Measurements from ENCODE around the gene ID4.

The ID4 gene

DNA sequence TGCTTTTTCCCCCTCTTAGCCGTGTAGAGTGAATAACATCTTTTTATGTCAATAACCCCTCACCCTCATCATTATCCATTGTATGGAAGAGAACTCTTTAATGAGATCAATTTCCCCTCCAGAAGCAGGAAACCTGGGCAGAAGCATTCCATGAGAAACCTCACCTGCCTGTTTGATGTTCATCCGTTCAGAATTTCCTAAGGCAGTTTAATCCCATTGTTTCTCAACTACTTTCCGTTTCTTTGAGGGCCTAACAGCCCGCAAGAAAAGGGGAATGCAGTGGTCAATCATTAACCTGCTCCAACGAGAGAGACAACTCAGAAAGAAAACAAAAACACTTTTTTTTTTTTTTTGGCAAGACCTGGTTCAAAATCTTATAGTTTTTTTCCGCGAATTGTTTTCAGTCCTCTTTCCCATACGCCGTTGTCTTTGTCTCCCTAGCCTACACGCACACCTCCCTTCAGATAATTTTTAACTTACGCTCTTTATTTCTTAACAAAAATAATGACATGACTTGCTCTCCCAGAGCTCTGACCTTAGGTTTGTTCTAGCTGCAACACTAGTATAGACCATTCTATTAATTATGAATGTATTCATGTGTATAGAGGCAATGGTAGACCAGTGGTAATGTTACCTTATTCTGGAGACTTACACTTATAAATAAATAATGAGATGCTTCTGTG is 25.6 kb upstream of the ID4 start:
- in situ Hi-C loops (cut with HindIII; ENCODE audit: low sequenced_read_pairs): no loop called here
- TF ChIP-seq, protein P1, sequence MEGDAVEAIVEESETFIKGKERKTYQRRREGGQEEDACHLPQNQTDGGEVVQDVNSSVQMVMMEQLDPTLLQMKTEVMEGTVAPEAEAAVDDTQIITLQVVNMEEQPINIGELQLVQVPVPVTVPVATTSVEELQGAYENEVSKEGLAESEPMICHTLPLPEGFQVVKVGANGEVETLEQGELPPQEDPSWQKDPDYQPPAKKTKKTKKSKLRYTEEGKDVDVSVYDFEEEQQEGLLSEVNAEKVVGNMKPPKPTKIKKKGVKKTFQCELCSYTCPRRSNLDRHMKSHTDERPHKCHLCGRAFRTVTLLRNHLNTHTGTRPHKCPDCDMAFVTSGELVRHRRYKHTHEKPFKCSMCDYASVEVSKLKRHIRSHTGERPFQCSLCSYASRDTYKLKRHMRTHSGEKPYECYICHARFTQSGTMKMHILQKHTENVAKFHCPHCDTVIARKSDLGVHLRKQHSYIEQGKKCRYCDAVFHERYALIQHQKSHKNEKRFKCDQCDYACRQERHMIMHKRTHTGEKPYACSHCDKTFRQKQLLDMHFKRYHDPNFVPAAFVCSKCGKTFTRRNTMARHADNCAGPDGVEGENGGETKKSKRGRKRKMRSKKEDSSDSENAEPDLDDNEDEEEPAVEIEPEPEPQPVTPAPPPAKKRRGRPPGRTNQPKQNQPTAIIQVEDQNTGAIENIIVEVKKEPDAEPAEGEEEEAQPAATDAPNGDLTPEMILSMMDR (IDR thresholded peaks at IDR 0.05; ENCODE audit: low read depth, low read length): no peak
- no peak for DNase-seq (ENCODE audit: low read depth, low spot score)
- H3K4me3 ChIP-seq (ENCODE audit: low read depth, low read length): no peak overlapping the region

DNA sequence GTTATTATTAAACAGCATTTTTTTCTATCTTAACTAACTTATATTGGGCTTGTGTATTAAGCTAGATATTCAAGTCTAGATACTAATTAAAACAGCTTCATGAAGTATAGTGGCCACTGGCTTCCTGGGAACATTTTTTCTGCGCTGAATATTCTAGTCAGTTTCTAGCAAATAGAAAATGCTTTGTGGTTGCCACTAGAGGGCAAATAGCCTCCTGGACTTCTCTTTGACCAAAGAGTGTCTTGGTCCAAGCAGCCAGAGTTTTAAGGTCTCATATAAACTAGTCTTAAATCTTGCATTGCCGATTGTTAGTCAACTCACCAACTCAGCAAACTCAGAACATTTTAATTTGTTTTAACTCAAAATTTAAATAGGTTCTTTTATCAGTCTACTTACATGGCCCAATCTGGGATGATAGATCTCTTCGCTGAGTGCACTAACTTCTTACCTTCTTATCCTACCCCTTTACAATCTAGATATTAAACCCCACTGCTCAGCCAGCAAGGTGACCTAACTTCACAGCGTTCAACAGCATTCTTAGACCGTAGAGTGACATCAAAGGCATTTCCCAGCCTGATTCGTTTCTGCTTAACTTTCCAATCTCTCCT is 24.6 kb upstream of the ID4 start:
- in situ Hi-C loops (cut with HindIII; ENCODE audit: low sequenced_read_pairs): no loop called here
- no peak overlapping the region for H3K4me3 ChIP-seq (ENCODE audit: low read depth, low read length)
- peak; percentile 59 for DNase-seq (ENCODE audit: low read depth, low spot score)
- TF ChIP-seq, protein P1 (IDR thresholded peaks at IDR 0.05; ENCODE audit: low read depth, low read length): peak; percentile 75

DNA sequence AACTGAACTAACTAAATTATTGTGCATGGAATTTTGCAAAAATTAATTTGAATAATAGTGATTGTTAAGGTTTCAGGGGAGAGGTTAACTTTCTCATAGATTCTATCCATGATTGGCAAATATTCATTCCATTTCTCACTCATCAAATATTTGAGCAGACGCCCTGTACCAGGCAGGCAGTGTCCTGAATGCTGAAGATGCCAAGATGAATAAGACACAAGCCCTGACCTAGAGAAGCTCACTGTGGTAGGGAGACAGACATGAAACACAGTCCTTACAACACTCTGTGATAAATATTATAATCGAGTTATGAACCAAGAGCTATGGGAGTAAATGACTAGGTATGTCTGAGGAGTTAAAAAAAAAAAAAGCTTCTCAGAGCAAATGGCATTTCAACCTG is 18.4 kb upstream of the ID4 start:
- in situ Hi-C loops (cut with HindIII; ENCODE audit: low sequenced_read_pairs): no loop called here
- no peak overlapping the region for H3K4me3 ChIP-seq (ENCODE audit: low read depth, low read length)
- no peak for DNase-seq (ENCODE audit: low read depth, low spot score)
- TF ChIP-seq, protein P1 (IDR thresholded peaks at IDR 0.05; ENCODE audit: low read depth, low read length): no peak

DNA sequence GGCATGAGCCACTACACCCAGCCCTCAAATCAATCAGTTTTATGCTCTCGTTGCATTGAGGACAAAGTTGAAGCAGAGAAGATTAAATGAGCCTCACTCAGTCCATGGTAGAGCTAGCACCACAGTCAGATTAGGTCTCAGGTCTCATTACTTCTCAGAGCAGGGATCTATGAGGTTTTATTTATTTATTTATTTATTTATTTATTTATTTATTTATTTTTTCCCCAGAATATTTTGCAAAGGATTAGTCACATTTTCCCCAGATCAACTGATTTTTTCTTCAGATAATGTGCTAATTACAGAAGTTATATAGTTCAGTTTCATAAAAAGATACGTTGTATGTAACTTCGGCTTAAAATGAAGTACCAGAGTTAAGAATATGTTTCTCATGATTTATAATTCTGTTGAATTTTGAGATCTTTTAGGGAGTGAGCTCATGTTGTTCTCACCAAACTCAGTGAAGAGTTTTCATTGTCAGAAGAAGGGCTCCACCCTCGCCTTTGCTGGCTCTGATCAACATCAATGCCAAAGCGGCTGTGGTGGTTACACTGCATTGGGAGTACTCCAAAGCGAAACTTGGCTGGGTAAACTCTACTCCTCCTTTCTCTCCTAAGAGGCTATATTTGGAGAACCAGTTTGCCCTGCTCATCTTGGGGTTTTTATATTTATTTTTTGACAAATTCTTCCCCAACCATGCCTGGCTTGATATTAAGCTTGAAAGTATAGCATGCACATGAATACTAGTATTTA is 12.9 kb upstream of the ID4 start:
- TF ChIP-seq, protein P1 (IDR thresholded peaks at IDR 0.05; ENCODE audit: low read depth, low read length): no peak
- no peak overlapping the region for H3K4me3 ChIP-seq (ENCODE audit: low read depth, low read length)
- DNase-seq (ENCODE audit: low read depth, low spot score): no peak
- in situ Hi-C loops (cut with HindIII; ENCODE audit: low sequenced_read_pairs): no loop called here

DNA sequence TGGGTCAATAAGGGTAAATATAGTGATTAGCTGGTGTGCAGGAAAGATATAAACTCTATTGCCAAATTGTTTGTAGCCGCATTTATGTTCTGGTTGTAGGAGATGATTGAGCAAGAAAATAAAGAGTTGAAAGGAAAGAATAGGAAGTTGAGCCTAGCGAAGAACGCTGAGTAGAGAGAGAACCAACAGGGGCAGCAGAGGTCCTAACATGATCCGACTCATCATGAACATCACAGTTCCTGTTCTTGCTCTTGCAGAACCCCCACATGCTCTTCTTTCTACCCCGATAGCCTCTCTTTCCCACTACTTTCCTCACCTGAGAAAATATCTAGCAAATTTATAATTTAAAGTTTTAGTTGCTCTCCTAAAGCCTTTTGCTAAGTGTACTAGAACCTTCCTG is 9.9 kb upstream of the ID4 start:
- TF ChIP-seq, protein P1 (IDR thresholded peaks at IDR 0.05; ENCODE audit: low read depth, low read length): no peak
- no peak for DNase-seq (ENCODE audit: low read depth, low spot score)
- in situ Hi-C loops (cut with HindIII; ENCODE audit: low sequenced_read_pairs): no loop called here

DNA sequence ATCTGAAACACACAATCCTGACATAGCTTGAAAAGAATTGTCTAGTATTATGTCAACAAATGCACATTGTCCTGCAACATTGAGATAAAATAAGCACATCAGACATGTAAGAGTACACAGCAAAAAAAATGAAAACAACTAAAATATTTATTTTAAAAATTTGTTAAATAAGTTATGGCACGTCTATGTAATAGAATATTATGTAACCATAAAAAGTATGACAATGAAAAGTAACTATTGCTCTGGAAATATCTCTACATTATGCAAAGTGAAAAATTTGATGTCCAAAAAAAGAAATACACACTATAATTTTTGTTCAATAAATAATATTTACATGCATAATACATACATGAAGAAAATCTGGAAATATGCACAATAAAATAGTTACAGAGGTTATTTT is 9.3 kb upstream of the ID4 start:
- in situ Hi-C loops (cut with HindIII; ENCODE audit: low sequenced_read_pairs): no loop called here
- no peak overlapping the region for H3K4me3 ChIP-seq (ENCODE audit: low read depth, low read length)
- TF ChIP-seq, protein P1 (IDR thresholded peaks at IDR 0.05; ENCODE audit: low read depth, low read length): no peak
- no peak for DNase-seq (ENCODE audit: low read depth, low spot score)

More for the DNA sequence above, 9.9 kb upstream of the ID4 start:
- no peak overlapping the region for H3K4me3 ChIP-seq (ENCODE audit: low read depth, low read length)

Data from astrocyte of the spinal cord (primary cell).